ENCODE data around the gene DLG2.

The DLG2 gene

DNA sequence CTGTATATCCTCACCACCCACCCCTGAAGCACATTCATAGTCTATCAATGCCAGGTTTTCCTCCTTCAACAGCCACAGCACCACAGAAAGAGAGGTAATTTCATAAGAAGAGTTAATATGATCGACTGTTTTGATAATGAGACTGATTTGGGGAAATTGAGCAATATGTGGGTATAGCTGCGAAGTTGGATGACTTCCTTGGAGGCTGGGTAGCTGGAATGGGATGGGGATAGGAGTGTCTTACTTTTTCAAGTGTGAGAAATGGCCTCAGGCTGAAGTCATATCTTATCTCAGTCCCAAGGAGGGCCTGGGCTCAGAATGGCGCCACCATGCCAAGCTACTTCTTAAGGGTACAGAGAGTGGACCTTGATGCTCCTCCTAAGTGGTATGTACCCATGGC, 2153.4 kb downstream of the DLG2 start:
- H3K27ac ChIP-seq: no peak overlapping the region
- no peak for DNase-seq (ENCODE audit: low spot score)
- TF ChIP-seq CTCF (conservative IDR thresholded peaks at IDR 0.05; ENCODE audit: low read depth): no peak
- POLR2A ChIA-PET (ENCODE audit: low non-redundant PET): no interaction called here
- CTCF ChIA-PET: no interaction called here

DNA sequence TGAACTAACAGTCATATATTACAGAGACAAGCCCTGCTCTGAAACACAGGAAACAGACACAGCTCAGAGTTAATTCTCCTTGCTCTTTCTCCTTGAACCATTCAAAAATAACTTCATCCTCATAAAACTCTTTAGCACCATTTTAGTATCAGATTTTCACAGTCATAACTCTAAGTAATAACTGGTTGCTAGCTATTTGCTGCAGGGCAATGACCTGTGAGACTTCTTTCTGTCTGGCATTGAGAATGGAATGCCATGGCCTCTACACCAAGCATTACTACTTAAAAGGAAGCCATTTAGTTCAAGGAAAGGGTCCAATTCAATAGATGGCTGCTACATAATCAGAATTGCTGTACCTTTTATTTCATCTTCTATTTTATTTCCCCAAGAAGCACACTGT, 2154.3 kb downstream of the DLG2 start:
- POLR2A ChIA-PET (ENCODE audit: low non-redundant PET): no interaction called here
- H3K27ac ChIP-seq: no peak overlapping the region
- DNase-seq (ENCODE audit: low spot score): no peak
- CTCF ChIA-PET: no interaction called here
- no peak for TF ChIP-seq CTCF (conservative IDR thresholded peaks at IDR 0.05; ENCODE audit: low read depth)

DNA sequence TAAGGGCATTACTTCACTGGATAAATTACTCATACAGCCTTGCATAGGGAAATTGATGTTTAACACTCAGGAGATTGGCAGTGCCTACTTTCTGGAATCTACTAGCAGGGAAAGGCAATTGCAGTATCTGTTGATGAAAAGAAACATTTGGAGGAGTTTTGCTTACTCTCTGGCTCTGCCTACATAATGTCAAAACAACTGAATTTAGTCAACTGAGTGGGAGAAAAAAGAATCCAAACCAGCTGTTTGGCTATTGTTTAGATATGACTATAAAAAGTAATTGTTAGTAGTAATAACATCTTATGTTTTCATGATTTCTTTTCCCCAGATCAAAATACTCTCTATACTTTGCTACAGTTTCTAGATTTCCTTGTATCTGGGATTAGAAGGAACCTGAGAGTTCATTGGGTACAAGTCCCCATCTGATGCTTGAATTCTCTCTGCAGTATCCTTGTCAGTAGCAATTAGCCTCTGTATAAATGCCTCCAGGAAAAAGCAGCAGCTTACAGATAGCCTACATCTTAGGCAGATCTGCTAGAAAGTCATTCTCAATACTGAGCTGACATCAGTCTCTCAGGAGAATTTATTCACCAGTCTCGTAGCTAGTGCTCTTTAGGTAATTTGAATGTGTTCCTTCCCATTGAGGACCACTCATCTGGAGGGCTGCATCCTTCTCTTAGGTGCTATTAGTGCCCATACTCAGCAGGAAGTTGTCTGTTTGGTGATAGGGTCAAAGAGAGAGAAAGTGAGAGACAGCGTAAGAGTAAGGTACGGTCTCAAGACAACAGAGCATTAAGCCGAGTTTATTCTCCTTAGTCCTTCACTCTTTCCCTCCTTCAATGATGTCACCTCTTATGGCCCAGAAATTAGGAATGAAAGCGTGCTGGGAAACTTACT, 2155.1 kb downstream of the DLG2 start:
- ChIA-PET POLR2A (ENCODE audit: low non-redundant PET) (no interaction called here), CTCF (interaction anchor here (0.6 kb wide), 1 partner anchor 175 kb away, joined by 3 read pairs; no protein-coding TSS in a partner anchor)
- no peak for TF ChIP-seq CTCF (conservative IDR thresholded peaks at IDR 0.05; ENCODE audit: low read depth)
- H3K27ac ChIP-seq: no peak overlapping the region
- no peak for DNase-seq (ENCODE audit: low spot score)

- no peak for DNase-seq (ENCODE audit: low spot score)
- ChIA-PET CTCF (no interaction called here), POLR2A (ENCODE audit: low non-redundant PET) (no interaction called here)
- TF ChIP-seq CTCF (conservative IDR thresholded peaks at IDR 0.05; ENCODE audit: low read depth): no peak
- no peak overlapping the region for H3K27ac ChIP-seq
Observed at GRCh38 chr11:83467837-83468236, 2159.3 kb downstream of the DLG2 start.

- ChIA-PET POLR2A (ENCODE audit: low non-redundant PET) (no interaction called here), CTCF (interaction anchor here (0.6 kb wide), 1 partner anchor 137 kb away, joined by 3 read pairs; no protein-coding TSS in a partner anchor)
- H3K27ac ChIP-seq: no peak overlapping the region
- no peak for DNase-seq (ENCODE audit: low spot score)
- no peak for TF ChIP-seq CTCF (conservative IDR thresholded peaks at IDR 0.05; ENCODE audit: low read depth)
Observed at GRCh38 chr11:83464160-83464944, 2162.8 kb downstream of the DLG2 start.

GRCh38 chr11:83459798-83460197, 2167.3 kb downstream of the DLG2 start:
- ChIA-PET POLR2A (ENCODE audit: low non-redundant PET) (no interaction called here), CTCF (interaction anchor here (0.7 kb wide), 1 partner anchor 18 kb away, joined by 3 read pairs; no protein-coding TSS in a partner anchor)
- TF ChIP-seq CTCF (conservative IDR thresholded peaks at IDR 0.05; ENCODE audit: low read depth): no peak
- no peak for DNase-seq (ENCODE audit: low spot score)
- H3K27ac ChIP-seq: no peak overlapping the region
